Stimulated activated CD4-positive, alpha-beta T cell treated with anti-CD3 and anti-CD28 coated beads, TNF-alpha, amount 100 ng/mL, for 1 hour (primary cell): Measurements from ENCODE around the gene ATP10A.

ENCODE experiments used
- DNase-seq, 3 donors: peaks; one replicate each; pipeline ENCODE4 v3.0.0-alpha.2; 2020; ENCODE audit warnings: low read depth in 3 of 3, low spot score in 1 of 3

ATP10A gene

DNA sequence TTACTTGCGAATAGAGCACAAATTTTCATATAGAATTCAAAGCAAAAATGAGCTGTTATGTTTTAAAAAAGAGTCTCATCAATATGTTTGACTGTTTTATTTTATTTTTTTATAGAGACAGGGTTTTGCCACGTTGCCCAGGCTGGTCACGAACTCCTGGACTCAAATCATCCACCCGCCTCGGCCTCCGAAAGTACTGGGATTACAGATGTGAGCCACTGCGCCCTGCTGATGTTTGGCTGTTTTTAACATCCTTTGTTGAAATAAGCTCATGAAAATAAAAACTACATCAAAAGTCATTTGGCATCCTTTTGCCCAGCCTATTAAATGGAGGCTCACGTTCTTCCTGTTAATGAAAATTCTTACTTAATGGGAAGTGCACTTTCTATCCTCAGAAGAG, 154.7 kb downstream of the ATP10A start:
- no peak for DNase-seq

DNA sequence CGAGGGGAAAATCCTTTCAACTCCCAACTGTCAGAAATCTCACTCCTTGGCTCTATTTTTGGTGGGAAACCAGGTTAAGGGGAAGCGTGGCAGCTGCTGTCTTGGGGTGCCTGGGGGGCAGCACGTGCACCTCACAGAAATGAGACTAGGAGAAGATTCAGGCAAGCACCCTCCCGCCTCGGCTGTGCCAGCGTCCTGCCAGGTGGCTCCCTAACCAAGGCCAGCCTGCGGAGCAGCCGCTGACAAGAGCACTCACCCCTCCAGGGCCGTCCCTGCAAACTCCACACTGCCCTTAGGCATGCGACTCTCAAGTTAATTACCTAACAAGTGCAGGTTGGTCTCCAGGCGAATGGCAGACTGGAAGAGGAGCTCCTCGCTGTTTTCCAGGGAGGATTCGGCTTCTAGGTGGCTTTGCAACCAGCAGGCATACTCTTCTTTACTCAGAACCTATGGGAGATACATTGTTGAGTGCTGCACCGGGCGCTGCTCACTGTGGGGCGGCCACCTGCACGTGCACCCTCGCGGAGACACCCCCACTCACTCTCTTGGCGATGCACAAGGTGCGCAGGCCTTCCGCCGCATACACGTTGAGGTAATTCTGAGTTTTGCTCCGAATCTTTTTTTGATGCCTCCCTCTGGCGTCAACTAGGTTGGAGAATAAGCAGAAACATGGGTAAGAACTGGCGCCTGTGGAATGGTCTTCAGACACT, 155.3 kb downstream of the ATP10A start:
- no peak for DNase-seq

DNA sequence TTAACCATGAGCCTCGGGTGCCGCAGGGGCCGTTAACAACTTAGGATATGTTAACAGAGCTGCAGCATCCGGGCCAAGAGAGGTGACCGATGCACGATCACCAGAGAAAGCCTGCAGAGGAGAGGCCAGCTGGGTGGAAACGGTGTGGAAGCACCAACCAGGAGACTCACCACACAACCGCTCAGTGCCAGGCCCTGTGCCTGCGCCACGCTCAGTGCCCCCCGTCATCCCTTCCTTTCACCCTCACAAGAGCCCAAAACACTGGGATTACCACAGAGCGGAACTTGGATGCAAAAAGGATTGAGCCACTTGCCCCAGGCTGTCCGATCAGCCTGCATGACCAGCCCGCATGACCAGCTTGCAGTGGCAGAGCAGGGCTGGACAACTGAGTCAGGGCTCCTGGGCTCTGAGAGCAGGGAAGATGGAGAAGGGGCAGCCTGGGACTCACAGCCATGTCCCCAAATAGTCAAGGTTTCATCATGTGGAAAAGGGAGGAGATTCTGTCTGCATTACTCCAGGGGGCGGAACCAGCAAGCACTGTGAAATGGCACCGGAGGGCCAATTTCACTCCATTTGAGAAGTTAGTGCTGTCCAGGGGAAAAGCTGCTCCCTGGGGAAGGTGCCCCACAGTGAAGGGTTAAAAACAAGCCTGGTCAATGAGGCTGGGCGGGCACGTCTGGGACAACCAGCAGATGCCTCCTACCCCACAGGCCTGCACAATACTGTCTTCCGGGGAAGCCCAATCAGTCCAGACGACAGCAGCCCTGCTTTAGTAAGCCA, 156.8 kb downstream of the ATP10A start:
- no peak for DNase-seq

DNA sequence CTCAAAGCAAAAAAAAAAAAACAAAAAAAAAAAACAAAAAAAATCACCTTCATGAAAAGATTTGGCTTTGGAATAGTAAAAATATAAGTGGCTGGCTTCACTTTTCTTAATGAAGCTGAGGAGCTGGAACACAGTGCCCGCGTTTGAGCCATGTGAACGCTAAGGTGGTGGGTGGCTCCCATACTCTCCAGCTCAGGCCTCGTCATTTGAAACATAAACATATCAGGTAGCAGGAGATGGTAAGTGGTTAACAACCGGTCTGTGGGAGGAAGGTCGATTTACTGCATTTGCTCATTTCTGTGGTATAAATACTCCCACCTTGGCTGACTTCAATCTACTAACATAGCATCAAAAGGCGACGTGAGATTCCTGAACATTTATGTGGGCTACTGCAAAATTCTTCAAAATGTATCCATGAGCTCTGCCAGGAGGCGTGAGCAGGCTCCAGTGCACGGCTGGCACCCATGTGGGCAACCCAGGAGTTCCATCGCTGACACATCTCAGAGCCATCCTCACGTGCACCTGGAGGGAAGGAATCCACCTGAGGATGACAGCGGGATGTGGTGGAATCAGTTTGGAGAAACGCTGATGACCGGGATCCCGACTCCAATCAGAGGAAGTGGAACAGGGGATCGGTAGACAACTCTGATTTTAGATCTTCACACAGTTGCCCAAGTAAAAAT, 157.6 kb downstream of the ATP10A start:
- no peak for DNase-seq

DNA sequence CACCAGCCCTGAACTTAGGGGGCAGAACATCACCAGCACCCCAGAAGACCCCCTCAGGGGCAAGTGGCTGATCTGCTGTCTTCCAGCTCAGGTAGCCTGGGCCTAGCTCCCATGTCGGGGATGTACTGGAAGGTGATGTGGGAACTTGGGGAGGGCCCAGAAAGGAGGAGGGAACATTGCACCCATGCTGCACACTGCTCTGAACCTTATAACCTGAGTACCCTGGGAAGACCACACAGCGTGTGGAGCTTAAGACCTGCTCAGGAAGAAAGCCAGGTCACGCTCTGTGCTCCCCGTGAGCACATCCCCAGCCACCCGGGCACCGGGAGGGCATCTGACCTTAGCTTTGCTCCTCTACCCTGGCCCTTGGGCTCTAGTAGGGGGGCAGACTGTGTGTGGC, 159.4 kb downstream of the ATP10A start:
- no peak for DNase-seq

DNA sequence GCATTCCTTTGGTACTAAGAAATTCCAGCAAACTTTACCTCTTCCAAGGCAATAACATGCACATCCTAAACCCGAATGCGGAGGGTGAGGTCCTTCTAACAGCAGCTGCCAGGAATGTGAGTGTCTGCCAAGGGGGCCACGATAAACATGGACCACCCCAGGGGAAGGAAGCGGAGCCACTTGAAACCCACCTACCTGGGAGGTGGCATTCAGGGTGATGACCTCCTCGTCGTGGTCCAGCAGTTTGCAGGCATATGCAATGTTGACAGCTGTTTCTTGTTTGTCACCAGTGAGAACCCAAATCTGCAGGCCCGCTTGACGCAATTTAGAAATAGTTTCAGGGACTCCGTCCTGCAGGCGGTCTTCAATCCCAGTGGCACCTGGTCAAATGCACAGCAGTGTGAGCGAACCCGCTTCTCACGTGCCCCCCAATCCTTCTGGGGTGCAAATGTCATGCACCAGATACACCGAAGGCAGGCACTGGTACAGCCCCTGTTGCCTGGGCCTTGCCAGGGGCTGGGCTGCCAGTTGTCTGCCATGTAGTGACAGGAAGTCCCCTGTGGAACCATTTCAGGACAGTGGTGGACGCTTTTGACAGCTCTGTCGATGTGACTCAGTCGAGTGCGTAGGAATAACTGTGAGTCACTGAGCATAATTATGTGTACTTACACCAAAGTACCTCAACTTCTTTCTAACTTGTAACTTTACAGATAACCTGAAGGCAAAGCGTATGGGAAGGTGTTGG, 161.2 kb downstream of the ATP10A start:
- DNase-seq: no peak

DNA sequence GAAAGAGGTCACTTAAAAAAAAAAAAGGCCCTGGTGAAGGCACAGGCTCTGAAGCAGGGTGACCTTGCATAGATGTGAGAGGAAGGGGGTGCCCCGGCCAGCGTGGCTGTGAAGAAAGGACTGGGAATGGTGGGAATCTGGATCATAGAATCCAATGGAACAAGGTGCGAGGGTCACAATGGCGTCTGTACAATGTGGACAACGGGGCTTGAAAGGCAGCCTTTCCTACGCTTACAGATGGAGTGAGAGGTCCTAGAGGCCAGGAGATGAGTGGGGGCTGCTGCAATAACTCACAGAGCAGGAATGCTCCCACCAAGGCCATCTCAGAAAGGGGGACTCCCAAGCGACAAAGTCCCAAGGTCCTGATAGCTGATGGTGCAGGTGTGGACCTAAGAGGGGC, 162.2 kb downstream of the ATP10A start:
- DNase-seq: no peak

DNA sequence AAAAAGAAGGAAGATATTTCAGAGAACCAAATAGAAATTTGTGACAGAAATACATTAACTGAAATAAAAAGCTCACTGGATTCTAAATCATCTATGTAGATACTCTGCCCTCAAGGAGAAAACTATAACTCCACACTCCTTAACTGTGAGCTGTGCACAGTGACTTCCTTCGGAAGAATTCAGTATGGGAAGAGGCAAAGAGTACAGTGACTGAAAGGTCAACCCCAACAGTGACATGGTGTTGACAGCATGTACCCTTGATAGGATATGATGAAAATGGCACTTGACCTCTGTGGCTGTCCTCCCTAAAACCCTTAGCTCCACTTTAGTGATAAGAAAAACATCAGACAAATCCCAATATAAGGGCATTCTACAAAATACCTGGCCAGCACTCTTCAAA, 165.5 kb downstream of the ATP10A start:
- DNase-seq: no peak

DNA sequence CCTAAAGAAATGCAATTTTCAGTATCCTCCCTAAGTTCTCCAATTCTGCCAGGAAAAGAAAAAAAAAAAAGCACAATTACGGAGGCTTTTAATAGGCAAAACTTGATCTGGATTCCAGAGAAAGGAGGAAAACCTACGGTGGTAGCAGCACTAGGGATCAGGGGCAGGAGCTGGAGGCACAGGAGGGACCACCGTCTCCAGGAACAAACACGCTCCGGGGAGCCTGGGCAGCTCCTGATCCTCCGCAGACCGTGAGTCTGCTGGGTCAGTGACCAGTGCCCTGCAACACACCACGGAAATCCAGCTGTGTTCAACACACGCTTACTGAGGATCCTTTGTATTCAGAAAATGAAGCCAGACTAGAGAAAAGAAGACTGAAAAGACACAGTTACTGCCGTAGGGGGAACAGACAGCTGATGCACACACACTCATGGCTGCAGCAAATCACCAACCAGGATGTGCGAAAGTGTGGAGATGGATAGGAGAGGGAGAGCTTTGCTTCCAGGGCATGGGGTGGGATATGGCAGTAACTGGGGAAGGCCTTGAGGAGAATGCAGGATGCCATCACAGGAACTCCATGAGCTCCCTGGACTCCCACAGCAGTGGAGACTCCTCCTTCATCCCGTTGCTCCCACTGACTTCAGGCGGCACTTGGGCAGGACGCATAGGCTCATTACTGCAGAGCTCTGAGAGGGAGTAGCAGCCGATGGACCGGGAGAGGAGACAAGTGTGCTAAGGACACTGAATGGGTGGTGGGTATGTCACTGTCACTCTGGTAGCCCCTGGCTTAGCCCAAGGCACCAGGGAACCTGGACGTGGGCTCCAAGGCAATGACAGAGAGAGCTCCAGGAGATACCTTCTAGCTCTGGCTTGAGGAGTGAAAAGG, 167.0 kb downstream of the ATP10A start:
- no peak for DNase-seq

DNA sequence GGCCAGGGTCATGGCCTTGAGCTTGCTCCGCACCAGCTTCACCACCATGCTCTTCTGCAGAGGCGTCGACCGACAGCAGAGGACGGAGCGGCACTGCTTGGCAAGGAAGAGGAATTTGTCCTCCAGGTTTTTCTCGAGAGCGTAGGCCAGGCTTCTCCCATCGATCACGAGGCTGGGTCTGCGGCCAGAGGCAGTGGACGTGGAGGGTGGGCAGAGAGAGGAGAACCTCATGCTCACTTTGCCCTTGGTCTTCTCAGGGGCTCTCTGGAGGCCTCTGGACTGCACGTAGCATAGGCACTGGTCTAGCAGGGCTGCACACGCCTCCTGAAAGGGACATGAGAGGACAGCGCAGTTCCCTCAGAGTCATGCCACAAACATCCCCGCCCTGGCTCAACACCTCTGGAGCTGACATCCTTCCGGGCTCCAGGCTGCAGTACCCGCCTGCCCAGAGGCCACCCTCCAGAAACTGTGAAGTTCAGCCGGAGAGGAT, 168.3 kb downstream of the ATP10A start:
- no peak for DNase-seq

DNA sequence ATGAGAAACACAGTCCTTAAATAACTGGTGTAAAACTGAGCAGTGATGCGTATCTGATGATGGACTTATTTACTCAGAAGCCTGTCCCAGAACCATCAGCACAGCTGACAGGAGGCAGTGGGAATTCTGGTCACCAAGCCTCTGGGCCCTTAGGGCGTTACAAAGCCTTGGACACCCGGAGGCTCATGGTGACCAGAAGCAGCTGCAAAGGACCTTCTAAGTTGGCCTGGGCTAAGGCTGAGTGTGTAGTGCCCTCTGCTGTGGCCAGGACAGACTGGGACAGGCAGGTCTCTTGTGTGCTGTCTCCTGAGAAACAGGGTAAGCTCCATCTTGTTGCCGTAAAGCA, 168.9 kb downstream of the ATP10A start:
- no peak for DNase-seq

DNA sequence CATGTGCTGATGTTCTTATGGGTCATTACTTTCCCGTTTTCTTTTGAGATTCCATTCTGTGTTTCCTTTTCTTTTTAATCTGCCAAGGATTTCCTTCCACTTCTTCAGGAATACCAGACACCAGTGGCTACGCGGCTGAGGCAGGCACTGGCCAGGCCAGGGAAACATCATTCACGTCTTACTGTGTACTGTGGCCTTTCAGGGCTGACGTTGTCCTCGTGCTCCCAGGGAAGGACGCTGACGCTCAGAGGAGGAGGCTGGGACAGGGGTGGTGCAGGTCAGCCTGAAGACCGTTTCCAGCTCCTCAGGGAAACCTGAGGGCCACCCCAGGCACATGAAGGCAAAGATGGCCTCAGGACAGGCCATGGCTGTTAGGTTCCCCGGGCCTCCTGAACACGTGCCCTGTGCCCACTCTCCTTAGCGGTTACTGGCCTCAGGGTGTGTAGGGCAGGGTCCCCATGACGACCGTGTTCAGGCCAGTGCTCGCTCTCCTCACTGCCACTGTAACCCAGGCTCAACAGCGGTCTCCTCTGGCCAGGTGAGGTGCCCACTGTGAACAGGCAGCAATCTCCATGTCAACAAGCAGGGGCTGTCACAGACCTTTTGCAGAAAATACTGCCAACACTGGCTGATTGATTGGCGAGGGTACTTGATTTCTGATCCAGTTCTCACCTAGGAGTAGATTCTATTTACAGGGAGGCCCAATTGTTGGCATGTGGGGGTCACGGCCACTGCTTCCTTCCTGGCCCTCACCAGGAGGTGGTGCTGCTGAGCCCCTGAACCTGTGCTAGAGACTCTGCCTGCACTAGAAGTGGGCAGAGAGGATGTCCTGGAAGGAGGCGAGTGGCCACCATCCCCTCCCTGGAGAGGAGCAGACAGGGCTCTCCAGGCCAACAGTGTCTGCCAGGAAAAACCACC, 169.5 kb downstream of the ATP10A start:
- peak in 1 of 3 donors; percentile 14 for DNase-seq

DNA sequence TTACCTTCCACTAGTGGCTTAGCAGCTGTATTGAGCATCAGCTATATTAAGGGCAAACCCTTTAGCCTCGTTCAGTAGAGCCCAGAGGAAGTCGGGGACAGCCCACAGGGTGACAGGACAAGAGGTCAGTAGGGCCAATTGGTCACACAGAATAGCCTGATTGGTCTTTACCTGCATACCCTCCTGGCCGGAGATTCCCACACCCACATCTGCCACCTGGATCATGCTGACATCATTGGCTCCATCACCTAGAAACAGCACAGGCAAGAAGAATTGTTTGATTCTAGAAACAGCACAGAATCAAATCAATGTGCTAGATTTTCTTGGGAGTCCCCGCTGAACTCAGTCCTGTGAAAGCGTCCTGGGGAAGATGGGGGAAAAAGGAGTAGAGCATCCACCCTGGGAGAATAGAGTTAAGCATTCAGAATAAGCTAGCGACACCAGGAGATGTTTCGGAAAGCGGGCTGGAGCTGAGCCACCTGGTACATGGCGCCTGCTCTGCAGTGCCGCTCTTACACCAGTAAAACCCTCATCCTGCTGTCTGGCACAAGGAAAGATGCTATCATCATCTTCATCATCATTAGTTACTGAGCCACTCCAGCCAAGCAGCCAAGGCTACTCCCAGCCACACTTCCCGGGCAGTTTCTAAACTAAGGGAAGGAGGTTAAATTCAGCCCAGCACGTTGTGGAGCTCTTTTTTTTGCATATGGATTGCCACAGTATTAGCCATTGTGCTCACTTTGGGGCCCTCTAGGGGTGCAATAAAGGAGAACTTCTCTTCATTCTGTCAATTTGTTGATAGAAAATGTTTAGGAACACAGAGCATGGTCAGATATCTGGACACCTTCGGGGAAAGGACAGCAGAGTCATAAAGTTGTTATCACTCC, 171.3 kb downstream of the ATP10A start:
- DNase-seq: no peak

DNA sequence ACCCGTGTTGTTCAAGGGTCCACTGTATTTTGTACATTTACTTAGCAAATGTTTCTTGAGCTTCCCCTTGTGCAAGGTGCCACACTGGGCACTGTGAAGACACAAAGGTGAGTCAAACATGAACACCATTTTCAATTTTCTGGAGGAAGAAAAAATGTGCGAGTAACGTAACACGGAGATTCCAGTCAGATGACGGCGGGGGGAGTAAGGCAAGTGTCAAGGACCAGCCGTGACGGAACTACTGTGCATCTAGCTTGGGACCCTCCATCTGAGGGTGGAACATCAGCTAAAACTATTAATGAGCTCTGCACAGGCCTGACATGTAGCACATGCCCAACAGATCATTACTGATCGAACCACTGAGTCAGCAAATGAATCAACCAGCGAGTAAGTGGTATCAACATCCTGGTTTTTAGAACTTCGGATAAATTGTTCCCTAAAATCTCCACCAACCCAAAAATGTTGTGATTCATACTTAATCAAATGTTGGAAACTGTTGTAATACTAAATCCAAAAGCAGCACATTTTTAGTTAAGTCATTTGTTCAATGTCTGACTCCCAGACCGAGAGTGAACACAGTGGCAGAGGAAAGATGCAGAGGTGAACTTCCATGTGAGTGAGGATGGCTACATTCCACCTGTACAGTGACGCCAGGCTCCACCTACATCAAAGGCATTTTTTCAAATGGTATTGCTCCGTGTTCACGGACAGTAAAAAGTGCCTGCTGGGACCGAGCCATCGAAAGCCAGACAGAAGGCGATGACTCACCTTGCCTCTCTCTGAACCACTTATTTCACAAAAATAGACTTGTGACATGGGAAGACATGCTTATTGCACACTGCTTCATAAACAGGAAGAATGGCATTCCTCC, 172.2 kb downstream of the ATP10A start:
- no peak for DNase-seq

DNA sequence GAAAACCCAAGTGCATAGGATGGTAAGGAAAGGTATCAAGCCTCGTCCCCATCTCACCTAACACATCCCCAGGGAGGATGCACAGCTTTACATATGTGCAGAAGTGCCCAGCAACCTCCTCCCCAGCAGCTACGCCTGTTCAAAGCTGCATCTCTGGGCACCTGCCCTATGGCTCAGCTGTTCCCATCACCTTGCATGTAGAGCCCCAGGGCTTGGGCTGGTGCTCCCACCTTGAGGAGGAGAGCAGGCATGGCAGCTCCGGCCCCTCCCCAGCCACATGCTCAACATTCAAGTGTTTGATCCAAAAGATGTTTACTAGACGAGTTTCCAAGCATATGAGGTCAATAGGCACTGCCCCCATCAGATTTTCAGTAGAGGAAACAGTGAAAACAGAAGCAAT, 173.5 kb downstream of the ATP10A start:
- DNase-seq: no peak

DNA sequence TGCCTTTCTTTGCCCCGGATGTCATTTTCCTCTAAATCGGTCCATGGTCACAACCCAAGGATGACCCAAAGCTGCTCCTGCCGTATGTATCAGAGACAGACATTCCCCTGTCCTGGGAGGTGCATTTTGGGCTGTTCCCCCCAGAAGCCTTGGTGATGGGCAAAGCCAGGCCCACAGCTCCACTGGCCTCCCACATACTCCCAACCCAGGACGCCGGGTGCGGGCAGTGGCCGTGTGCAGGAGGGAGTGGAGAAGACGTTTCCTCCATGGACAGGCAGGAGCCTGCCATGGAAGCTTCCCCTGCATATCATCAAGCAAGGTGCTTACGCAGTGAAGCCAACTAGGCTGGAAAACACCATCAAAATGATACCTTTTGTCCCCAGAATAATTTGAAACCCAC, 175.0 kb downstream of the ATP10A start:
- no peak for DNase-seq

DNA sequence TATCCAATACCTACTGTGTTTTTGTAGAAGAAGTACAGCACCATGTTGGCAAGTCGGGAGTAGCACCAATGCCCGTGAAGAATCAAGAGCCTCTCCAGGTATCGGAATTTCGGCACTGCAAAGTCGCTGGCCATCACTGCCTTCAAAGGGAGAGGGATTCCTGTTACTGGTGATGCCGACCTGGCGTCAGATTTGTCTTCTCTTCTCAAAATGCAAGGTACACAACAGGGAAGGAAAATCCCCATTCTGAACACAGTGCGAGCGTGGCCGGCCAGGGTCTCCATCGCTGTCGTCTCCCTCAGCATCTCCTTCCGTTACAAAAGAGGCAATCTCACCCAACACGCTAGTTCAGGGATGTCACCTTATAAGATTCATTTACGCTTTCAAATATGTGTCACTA, 175.4 kb downstream of the ATP10A start:
- no peak for DNase-seq
